ENCODE data around the gene AGXT. TPM values are rescaled to one million over a fixed set of nuclear protein-coding genes. Genes with fewer than 3 reads are reported as not detected.

The AGXT gene
- polyA plus RNA-seq, 5 donors, result 0.06 to 0.54 (median 0.18) TPM

GRCh38 chr2:240898108-240898730, 29.6 kb downstream of the AGXT start:
- DNase-seq, result peak in 1 of 2 donors; percentile 58

- DNase-seq, result no peak
These were observed 30.3 kb downstream of the AGXT start for GRCh38 chr2:240898731-240899467.

GRCh38 chr2:240899468-240899865, 30.8 kb downstream of the AGXT start:
- no peak for DNase-seq

GRCh38 chr2:240900141-240900860, 31.7 kb downstream of the AGXT start:
- DNase-seq, result no peak

GRCh38 chr2:240901986-240902614, 33.5 kb downstream of the AGXT start:
- no peak for DNase-seq

- DNase-seq, result no peak
These were observed 34.0 kb downstream of the AGXT start for GRCh38 chr2:240902615-240903041.

- no peak for DNase-seq
These were observed 34.8 kb downstream of the AGXT start for GRCh38 chr2:240903191-240904060.

- no peak for DNase-seq
These were observed 35.9 kb downstream of the AGXT start for GRCh38 chr2:240904216-240905175.

- no peak for DNase-seq
These were observed 36.7 kb downstream of the AGXT start for GRCh38 chr2:240905176-240905781.

- DNase-seq, result peak in 1 of 2 donors; percentile 42
These were observed 37.7 kb downstream of the AGXT start, which contains the start of gene CROCC2 for GRCh38 chr2:240906141-240906910. TSS of gene CROCC2 (plus strand) at chr2:240906336. CDS start at chr2:240906514, 178 bp downstream.

- no peak for DNase-seq
These were observed 38.4 kb downstream of the AGXT start for GRCh38 chr2:240906911-240907590.

- DNase-seq, result no peak
These were observed 40.8 kb downstream of the AGXT start for GRCh38 chr2:240909216-240909974.

- DNase-seq, result no peak
These were observed 43.1 kb downstream of the AGXT start for GRCh38 chr2:240911641-240912265.

- DNase-seq, result no peak
These were observed 44.5 kb downstream of the AGXT start for GRCh38 chr2:240912878-240913809.

- peak in 1 of 2 donors; percentile 78 for DNase-seq
These were observed 45.4 kb downstream of the AGXT start for GRCh38 chr2:240913810-240914644.
